Activated CD4-positive, alpha-beta T cell treated with anti-CD3 and anti-CD28 coated beads for 24 hours (primary cell): ENCODE results near the gene PHOSPHO2.
"Not testable (repeated sequence)": the region's sequence is repeated elsewhere in the genome, so short reads cannot be mapped to it uniquely, and the experiment has no call there.

ENCODE experiments used
- DNase-seq, 2 donors: peaks; one replicate each; pipeline ENCODE4 v3.0.0-alpha.2; 2020; ENCODE audit warnings: low read depth in 2 of 2

The PHOSPHO2 gene

DNA sequence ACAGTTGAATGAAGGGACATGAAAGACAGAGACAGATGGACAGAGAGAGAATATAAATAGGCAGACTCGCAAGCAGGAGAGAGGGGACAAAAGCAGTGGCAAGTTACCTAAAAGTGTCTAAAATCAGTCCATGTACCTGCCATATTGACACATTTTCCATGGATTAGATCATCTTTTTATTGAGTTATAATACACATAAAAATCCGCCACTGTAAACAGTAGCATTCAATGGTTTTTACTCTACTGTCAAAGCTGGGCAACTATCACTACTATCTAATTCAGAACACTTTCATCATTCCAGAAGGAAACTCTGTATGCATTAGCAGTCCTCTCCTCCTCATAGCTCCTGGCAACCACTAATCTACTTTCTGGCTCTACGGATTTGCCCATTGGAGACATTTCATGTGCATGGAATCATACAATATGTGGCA, 10.1 kb upstream of the PHOSPHO2 start:
- no peak for DNase-seq

DNA sequence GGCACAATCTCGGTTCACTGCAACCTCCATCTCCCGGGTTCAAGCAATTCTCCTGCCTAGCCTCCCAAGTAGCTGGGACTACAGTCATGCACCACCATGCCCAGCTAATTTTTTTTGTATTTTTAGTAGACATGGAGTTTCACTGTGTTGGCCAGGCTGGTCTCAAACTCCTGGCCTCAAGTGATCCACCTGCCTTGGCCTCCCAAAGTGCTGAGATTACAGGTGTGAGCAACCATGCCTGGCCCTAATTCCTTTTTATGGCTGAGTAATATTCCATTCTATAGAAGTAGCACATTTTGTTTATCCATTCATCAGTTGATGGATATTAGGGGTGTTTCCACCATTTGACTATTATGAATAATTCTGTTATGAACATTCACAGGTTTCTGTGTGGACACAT, 9.6 kb upstream of the PHOSPHO2 start:
- DNase-seq = not testable (repeated sequence)

DNA sequence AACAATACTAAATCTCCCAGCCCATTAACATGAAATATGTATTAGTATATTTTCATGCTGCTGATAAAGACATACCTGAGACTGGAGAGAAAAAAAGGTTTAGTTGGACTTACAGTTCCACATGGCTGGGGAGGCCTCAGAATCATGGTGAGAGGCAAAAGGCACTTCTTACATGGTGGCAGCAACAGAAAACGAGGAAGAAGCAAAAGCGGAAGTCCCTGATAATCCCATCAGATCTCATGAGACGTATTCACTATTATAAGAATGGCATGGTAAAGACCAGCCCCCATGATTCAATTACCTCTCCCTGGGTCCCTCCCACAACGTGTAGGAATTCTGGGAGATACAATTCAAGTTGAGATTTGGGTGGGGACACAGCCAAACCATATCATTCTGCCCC, 7.4 kb upstream of the PHOSPHO2 start:
- DNase-seq = not testable (repeated sequence)

DNA sequence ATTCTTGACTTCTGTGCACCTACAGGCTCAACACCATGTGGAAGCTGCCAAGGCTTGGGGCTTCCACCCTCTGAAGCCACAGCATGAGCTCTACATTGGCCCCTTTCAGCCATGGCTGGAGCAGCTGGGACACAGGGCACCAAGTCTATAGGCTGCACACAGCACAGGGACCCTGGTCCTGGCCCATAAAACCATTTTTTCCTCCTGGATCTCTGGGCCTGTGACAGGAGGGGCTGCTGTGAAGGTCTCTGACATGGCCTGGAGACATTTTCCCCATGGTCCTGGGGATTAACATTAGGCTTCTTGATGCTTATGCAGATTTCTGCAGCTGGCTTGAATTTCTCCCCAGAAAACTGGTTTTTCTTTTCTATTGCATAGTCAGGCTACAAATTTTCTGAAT, 6.3 kb upstream of the PHOSPHO2 start:
- DNase-seq = not testable (repeated sequence)

DNA sequence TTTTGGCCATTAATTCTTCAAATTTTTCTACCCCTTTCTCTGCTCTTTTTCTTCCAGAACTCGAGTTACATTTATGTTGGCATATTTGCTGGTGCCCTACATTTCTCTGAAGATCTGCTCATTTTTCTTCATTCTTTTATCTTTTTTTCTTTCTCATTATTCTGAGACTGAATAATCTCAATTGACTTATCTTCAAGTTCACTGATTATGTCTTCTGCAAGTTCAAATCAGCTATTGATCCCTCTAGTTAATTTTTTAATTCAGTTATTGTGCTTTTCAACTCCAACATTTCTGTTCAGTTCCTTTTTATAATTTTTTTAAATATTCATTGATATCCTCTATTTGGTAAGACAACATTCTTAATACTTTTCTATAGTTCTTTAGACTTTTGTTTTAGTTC, 3.3 kb upstream of the PHOSPHO2 start:
- no peak for DNase-seq

DNA sequence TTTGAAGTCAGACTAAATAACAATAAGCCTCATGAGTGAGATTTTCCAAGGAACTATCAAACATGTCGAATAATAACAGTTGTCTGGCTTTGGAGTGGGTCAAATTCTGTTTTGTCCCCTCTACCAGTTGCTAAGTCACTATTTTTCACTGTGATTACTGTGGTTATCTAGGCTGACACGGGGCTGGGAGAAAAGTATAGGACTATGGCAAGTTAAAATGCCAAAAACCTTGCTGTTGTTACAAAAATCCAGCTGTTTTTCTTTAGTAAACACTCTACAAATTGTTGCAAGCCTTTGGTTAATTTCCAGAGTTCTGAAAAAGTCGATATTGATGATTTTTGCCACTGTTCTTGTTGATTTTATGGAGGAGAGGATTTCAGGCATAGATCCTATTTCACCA, 1.6 kb upstream of the PHOSPHO2 start:
- DNase-seq = no peak

DNA sequence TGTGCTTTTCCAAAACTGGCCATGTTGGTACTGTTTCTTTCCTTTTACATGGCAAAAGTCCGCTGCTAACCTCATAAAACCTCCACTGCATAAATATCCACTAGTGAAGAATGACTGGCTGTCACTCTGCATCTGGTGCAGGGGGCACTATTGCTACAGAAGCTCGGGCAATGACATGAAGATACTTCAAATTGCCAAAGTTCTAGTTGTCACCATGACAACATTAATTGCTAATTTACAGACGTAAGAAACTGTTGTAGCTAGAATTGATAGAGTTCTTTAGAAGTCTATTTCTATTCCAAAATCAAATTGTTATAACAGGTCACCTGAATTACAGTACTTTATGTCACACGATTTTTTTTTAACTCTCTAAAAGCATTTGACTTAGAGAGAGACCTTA, 909 bp upstream of the PHOSPHO2 start:
- no peak for DNase-seq

DNA sequence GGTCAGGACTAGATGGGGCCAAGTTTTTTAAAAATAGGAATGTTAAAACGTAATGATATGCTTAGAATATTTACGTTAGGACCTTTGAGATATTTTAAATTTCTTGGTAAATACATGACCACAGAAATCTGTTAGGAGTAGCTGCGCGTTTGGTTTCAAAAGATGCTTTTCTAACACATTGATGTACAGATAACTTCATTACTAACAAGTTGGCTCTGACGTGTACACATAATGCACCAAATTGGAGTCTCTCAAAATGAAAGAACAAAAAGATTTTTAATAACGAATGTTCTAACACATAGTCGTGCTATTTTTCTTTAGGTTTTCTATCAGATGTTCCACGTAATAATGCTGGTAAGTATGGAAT, 608 bp downstream of the PHOSPHO2 start:
- no peak for DNase-seq

DNA sequence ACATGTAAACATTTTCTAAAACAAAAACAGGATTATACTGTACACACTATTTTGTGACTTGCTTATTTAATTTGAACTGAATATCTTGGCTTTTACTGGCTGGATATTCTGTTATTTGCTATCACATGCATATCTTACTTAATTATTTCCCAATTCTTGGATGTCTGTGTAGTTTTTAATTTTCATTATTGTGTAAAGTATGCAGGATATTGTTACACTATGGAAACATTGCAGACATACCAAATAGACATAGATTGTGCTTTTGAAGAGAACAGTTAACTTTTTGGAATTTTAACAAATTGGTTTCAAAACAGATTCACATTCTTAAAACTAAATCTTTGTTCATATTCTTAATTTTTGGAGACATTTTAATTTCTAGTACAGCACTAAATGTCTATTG, 2.1 kb downstream of the PHOSPHO2 start:
- DNase-seq = no peak

DNA sequence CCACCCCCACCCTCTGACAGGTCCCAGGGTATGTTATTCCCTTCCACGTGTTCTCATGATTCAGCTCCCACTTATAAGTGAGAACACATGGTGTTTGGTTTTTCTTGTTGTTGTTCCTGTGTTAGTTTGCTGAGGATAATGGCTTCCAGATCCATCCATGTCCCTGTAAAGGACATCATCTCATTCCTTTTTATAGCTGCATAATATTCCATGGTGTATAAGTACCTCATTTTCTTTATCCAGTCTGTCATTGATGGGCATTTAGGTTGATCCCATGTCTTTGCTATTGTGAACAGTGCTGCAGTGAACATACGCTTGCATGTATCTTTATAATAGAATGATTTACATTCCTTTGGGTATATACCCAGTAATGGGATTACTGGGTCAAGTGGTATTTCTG, 4.9 kb downstream of the PHOSPHO2 start:
- not testable (repeated sequence) for DNase-seq

DNA sequence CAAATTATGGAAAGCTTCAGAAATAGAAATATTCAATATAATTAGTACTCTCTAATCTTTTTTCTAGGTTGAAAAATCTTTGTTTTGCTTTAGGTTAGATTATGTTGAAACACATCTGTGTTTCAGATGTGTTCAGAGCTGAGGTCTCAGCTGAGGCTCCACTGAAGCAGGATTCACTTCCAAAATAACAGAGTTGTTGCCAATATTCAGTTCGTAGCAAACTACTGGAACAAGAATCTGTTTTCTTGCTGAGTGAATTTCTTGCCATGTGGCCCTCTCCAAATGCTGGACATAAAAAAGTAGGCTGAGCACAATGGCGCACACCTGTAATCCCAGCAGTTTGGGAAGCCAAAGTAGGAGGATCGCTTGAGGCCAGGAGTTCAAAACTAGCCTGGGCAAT, 8.7 kb downstream of the PHOSPHO2 start:
- no peak for DNase-seq

DNA sequence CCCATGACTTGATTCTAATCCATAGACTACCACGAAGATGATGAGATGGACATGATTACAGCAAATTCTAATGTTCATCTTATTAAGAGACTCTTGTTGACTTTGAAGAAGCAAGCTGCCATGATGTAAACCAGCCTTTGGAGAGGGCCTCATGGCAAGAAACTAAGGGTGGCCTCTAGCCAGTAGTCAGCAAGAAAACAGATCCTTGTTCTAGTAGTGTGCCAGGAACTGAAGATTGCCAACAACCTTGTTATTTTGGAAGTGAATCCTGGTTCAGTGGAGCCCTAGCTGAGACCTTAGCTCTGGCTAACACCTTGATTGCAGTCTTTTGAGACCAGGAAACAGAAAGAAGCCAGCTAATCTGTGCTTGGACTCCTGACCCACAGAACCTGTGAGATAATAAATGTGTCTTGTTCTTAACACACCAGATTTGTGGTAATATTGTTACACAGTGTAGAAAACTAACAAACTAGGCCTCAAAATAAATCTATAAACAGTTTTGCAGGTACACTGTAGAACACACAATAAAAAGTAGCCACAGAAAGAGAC, 10.0 kb downstream of the PHOSPHO2 start:
- no peak for DNase-seq

DNA sequence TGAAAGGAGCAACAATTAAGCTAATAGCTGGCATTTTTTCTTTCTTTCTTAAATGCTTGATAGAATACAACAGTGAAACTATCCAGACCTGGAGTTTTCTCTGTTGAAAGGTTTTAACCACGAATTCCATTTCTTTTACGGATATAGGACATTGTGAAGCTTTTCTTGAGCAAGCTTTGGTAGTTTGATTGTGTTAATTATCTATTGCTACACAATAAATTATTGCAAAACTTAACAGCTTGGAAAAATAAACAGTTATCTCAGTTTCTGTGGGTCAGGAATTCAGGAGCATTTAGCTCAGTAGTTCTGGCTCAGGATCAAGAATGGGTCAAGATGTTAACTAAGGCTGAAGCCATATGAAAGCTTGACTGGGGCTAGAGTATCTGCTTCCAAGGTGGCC, 11.7 kb downstream of the PHOSPHO2 start:
- no peak for DNase-seq

DNA sequence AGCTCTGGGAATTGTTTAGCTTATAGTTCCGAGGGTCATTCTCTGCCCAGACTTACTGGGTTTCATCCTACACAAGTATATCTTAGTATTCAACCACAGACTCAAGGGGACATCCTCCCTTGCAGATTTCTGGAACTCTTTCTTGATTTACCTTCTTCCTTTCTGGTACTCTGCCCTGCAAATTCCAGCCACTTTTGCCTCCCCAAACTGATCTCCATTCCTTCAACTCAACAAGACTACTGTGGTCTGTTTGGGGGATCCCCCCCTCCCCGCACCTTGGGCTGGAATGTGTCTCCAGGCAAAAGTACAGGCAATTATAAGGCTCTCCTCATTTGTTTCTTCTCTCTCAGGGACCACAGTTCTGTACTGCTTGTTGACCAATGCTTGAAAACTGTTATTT, 13.4 kb downstream of the PHOSPHO2 start:
- DNase-seq = no peak

DNA sequence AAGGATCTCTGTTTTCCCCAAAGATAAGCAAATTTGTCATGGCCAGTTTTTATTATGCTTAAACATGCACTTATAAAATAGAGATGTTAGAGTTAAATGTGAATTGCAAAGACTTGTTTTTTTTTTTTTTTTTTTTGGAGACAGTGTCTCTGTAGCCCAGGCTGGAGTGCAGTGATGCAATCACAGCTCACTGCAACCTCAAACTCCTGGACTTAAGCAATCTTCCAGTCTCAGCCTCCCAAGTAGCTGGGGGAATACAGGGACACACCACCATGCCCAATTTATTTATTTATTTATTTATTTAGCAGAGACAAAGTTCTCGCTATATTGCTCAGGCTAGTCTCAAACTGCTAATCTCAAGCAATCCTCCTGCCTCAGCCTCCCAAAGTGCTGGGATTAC, 15.1 kb downstream of the PHOSPHO2 start:
- no peak for DNase-seq

DNA sequence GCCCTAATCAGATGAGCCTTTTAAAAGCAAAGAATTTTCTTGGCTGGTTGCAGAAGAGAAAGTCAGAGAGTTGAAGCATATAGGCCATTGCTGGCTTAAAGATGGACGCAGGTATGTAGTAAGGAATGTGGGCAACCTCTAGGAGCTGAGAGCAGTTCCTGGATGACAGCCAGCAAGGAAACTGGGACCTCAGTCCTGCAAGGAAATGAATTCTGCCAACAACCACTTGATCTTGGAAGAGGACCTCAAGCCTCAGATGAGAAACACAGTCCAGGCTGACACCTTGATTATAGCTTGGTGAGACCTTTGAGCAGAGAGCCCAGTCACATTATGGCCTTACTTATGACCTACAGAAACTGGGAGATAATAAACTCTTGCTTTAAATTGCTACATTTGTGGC, 15.7 kb downstream of the PHOSPHO2 start:
- DNase-seq = no peak

DNA sequence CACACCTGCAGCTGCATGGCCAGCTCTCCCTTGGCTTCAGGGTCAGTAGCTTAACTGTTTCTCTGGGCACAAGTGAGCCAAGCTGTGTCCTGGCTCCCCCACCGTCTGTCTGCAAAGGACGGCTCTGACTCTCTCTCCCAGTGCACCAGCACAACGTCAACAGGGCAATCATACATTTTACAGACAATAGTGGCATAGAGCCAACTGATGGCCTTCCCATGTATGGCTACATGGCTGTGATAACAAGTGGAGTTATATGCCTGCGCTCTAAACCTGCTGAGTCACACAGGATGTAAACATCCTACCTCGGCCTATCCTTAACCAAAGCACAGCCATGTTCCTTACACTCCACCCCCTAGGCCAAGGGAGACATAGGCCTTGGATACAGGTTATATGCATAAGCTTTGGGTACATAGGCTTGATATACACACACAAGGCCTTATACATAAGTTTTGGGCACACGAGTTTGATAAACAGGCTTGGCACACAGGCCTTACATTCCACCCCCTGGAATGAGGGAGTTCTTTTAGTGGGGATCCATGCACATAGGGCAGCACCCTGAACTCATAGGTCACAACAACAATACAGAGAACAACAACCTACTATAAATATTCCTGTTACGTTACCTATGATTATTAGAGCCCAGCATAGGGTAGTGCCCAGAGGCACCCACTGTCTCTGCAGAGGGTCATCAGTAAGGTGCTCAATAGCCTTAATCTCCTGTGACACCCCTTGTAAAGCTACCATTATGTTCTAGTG, 17.7 kb downstream of the PHOSPHO2 start:
- DNase-seq = no peak

DNA sequence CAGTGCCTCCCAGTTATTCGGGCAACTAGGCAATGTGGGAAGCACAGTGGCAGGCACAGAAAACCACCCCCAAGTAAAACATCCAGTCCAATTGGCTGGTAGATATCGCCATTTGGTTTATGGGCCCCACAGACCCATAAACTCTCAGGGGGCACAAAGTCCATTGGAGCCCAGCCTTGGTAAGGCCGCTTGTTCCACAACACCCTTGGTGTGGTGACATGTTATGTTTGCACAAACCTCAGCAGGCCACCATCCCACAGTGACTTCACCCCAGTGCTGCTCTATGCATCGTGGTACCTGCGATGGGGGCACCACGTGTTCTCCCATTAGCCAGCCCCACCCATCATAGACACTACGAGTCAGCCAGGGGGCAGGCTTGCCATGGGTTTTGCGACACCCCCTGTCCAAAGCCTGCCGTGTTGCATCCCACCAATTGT, 18.5 kb downstream of the PHOSPHO2 start:
- no peak for DNase-seq

DNA sequence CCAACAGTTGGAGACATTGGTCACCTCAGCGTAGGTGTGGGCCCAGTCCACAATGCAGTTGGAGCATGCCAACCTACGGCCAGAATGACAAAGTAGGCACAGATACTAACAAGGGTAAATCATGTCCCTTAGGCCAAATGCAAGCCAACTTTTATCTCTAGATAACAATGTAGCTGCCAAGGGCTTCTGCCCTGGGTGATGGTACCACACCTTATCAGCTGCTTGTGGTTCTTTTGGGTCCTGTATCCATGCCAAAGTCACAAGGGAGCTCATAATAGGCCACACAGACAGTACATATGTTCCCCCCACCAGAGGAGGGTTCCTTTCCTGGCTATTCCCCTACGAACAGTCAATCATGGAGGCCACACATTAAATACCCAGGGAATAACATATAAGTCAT, 19.1 kb downstream of the PHOSPHO2 start:
- no peak for DNase-seq

DNA sequence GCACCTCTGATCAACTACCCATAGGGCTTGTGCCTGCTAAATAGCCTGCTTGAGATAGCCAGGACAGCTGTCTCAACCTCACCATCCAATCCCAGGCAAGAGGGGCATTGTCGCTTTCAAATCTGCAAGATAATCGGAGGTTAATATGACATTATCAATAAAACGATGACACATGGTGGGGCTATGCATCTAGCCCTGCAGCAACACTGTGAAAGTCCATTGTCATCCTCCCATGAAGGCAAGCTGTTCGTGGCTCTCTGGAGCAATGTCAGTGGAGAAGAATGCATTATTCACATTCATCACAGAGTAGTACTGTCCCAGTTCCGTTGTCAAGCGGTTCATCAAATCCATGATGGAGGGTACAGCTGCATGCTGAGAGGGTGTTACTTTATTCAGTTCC, 20.4 kb downstream of the PHOSPHO2 start:
- DNase-seq = no peak

DNA sequence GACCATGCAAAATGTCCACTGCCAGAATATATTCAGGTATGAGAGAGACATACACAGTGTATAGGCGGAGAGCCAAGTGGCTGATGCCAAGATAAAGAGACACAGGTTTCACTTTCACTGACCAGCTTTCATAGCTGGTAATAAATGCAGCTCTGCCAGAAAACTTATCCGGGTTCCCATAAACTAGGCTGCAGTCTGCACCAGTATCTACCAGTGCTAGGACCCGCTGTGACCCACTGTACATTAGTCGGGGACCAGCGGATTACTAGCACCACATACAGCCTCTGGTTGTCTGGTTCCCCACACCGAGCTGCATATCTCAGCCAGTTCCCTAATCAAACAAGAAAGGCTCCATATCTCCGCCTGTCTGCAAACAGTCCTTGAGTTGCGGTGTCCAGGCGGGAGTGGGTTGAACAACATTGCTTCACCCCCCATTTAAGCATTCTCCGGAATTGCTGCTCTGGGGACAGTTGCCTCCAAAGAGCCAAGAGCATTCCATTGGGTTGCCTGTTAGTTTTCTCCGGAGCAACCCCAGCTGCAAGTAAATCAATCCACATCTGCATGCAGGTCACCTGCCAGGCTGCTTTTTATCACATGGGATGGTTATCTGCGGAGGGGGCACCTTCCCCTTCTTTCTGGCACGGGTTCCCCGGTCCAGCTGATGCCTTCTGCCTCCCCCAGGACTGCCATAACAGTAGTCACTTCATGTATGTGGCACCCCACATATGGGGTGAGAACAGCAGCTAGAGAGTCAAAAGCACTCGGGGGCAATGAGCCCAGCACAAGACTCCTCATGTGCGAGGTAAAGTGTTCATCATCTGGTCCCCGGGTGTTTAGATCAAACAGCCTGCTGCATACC, 21.3 kb downstream of the PHOSPHO2 start:
- no peak for DNase-seq

DNA sequence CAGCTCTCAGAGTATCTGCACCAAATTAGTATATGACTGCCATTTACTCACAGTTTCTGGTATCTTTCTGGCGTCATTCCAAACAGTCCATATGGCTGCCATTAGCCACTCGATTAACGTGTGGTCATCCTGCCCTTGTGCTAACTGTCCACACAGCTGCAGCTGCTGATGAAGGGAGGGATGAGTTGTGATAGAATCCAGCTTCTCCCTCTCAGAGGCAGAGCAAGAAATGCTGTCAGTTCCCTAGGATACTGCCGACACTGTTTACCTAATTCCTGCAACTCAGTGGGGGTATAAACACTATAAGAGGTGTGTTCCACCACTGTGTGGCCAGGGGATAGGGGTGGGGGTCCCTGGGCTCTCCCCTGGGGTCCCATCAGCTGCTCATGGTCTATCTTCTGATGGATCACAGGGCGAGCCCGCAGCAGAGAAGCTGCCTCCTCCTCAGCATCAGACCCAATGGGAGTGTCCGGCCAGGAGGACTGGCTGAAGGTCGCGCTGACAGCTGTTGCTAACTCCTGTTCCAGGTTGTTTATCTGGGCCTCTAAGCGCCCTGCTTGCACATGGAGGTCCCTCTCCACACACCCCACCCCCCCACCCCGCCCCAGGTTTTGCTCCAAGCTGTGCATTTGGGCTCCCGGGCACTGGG, 22.1 kb downstream of the PHOSPHO2 start:
- DNase-seq = no peak
